K562 (cell line): ENCODE data around the gene MYCN. TPM values are rescaled to one million over a fixed set of nuclear protein-coding genes. Genes with fewer than 3 reads are reported as not detected.

Experiments used
- ATAC-seq: fragments of 200-7000 bp; cut with Tn5 transposase; 3 replicates; pipeline ENCODE4 v1.9.1; 2020; ENCODE audit warnings: moderate library complexity
- BruUV-seq: library from RNA; stranded (reverse); fragments of 400-500 nt; replicated peaks from 2 replicates; lab custom pipeline; 2021; lab: Mats Ljungman, UMichigan
- CTCF ChIA-PET: fragments of 300-600 bp; formaldehyde crosslinking; extraction: SDS; loops from one replicate; lab custom pipeline; 2021; ENCODE audit warnings: low intra/inter-chr PET ratio; lab: Yijun Ruan, JAX
- POLR2A ChIA-PET: fragments of 300-600, 350-650 bp; sonication (Branson Sonifier 250); formaldehyde crosslinking; extraction: SDS; loops from one replicate; lab custom pipeline; 2021; ENCODE audit warnings: antibody characterized with exemption, inconsistent platforms; lab: Yijun Ruan, JAX
- DNase-seq, 4 experiments: peaks; one replicate each; pipeline versions ENCODE4 v3.0.0 to v3.0.0-alpha.2; 2011 to 2018; ENCODE audit warnings: low spot score in 3 of 4, mixed read lengths in 3 of 4; ENCODE audit errors: extremely low read depth in 1 of 4
- FAIRE-seq: peaks from 2 replicates; lab custom pipeline; 2011; peaks lifted over from hg19 to GRCh38; lab: Jason Lieb, UNC
- H2AFZ ChIP-seq: 2 replicates; pipeline ENCODE4 v1.6.0; 2011; ENCODE audit warnings: low read depth, low read length, control low read depth, inconsistent platforms
- H3K27ac ChIP-seq: fragments of 200-600 bp; 3 replicates; pipeline ENCODE4 v1.8.0; 2011; ENCODE audit warnings: low read depth, mild to moderate bottlenecking, control low read depth, inconsistent platforms, low read length, moderate library complexity, mixed read lengths; ENCODE audit errors: extremely low read depth
- H3K27me3 ChIP-seq, 2 experiments: fragments of 300-600 bp in 1 of 2; 2 replicates in 1 of 2; 3 replicates in 1 of 2; pipeline versions ENCODE4 v1.6.0 to v1.8.0; 2011; ENCODE audit warnings: inconsistent platforms in 2 of 2, low read length in 2 of 2, mild to moderate bottlenecking in 1 of 2, mixed read lengths in 1 of 2, moderate library complexity in 1 of 2; ENCODE audit not compliant: control insufficient read depth in 2 of 2, insufficient read depth in 2 of 2
- H3K36me3 ChIP-seq: fragments of 300-600 bp; 3 replicates; pipeline ENCODE4 v1.8.0; 2011; ENCODE audit warnings: mild to moderate bottlenecking, low read length, inconsistent platforms; ENCODE audit not compliant: control insufficient read depth, insufficient read depth
- H3K4me1 ChIP-seq, 2 experiments: fragments of 200-600 bp in 1 of 2; replicated peaks in 1 of 2; 2 replicates in 1 of 2; 3 replicates in 1 of 2; pipeline versions ENCODE4 v1.5.1 to v1.8.0; 2011; ENCODE audit warnings: inconsistent platforms in 2 of 2, low read length in 2 of 2, mild to moderate bottlenecking in 1 of 2, mixed read lengths in 1 of 2, moderate library complexity in 1 of 2; ENCODE audit not compliant: control insufficient read depth in 2 of 2, insufficient read depth in 2 of 2
- H3K4me2 ChIP-seq: 2 replicates; pipeline ENCODE4 v1.6.1; 2011; ENCODE audit warnings: low read length, control low read depth, inconsistent platforms, mixed read lengths; ENCODE audit not compliant: insufficient read depth
- H3K4me3 ChIP-seq: fragments of 200-600 bp; sonication (generic), shearing (Covaris generic); 2 replicates; pipeline ENCODE4 v1.5.1; 2016; ENCODE audit warnings: control low read depth, inconsistent platforms
- H3K79me2 ChIP-seq: fragments of 200-600 bp; 3 replicates; pipeline ENCODE4 v1.8.0; 2011; ENCODE audit warnings: low read length, inconsistent platforms; ENCODE audit not compliant: control insufficient read depth, insufficient read depth
- H3K9ac ChIP-seq, 2 experiments: 2 replicates each; pipeline versions ENCODE4 v1.6.0 to v1.6.1; 2011; ENCODE audit warnings: low read depth in 2 of 2, low read length in 2 of 2, control low read depth in 1 of 2, inconsistent platforms in 1 of 2, mild to moderate bottlenecking in 1 of 2, mixed read lengths in 1 of 2; ENCODE audit not compliant: insufficient read depth in 1 of 2
- H3K9me1 ChIP-seq: one replicate; pipeline ENCODE4 v1.6.0; 2011; ENCODE audit warnings: inconsistent platforms, mild to moderate bottlenecking, low read length, moderate library complexity; ENCODE audit not compliant: control insufficient read depth, insufficient read depth
- H3K9me3 ChIP-seq: replicated peaks from 2 replicates; pipeline ENCODE4 v1.5.1; 2011; ENCODE audit warnings: low read depth, low read length, inconsistent platforms; ENCODE audit not compliant: control insufficient read depth, insufficient read depth
- H4K20me1 ChIP-seq: replicated peaks from 2 replicates; pipeline ENCODE4 v1.6.1; 2011; ENCODE audit warnings: low read length, inconsistent platforms, mixed read lengths; ENCODE audit not compliant: control insufficient read depth, insufficient read depth
- KDM1A ChIP-seq, 2 experiments: fragments of 450-650 bp; IDR thresholded peaks; 2 replicates each; pipeline ENCODE4 v1.6.1; 2016; ENCODE audit warnings: mild to moderate bottlenecking in 2 of 2
- MAFG ChIP-seq: fragments of 450-650 bp; conservative IDR thresholded peaks from 2 replicates; pipeline ENCODE4 v1.6.1; 2016; ENCODE audit warnings: missing genetic modification characterization, missing compliant biosample characterization
- ZNF253 ChIP-seq: fragments of 250-450 bp; sonication (Bioruptor Pico); conservative IDR thresholded peaks from 2 replicates; pipeline ENCODE4 v1.6.1; 2021; ENCODE audit warnings: mild to moderate bottlenecking
- ZNF584 ChIP-seq: fragments of 200-800 bp; sonication (Bioruptor generic); IDR thresholded peaks from 2 replicates; pipeline ENCODE4 v1.6.1; 2016; ENCODE audit warnings: low read depth, mild to moderate bottlenecking, missing genetic modification characterization, missing compliant biosample characterization
- WGBS: fragments of 100-300 bp; shearing (Covaris generic); methylation state at CpG from one replicate; pipeline ENCODE4 v1.1.6; 2016; ENCODE audit warnings: low coverage, mixed read lengths; ENCODE audit not compliant: insufficient coverage; ENCODE audit errors: missing lambda C conversion rate; 5-methylcytosine and 5-hydroxymethylcytosine counted together
- in situ Hi-C: fragments of 300-500 bp; cut with MboI; formaldehyde crosslinking; loops from 4 replicates; pipeline ENCODE4 v1.15.0; 2018; ENCODE audit warnings: inconsistent platforms, mixed read lengths
- intact Hi-C: fragments of 100-400 bp; cut with micrococcal nuclease; formaldehyde crosslinking; loops from 2 replicates; pipeline ENCODE4 v1.14.2; 2022
- polyA plus RNA-seq, 8 experiments: library from polyadenylated mRNA; depleted of rRNA in 4 of 8; stranded (reverse) in 5 of 8; unstranded in 3 of 8; fragments of >200 nt; fragmentation: Nextera tagmentation in 2 of 8; fragmentation: Illumina TruSeq in 1 of 8; extraction: Ambion mirVana in 2 of 8; extraction: Trizol in 1 of 8; gene quantifications; 2 replicates each; pipeline versions ENCODE4 v1.2.1 to v1.2.3, GENCODE V29; 2011 to 2014; ENCODE audit warnings: inconsistent platforms in 1 of 8, missing spikeins in 1 of 8
- total RNA-seq, 7 experiments: library from RNA; depleted of rRNA in 6 of 7; stranded (reverse); fragments of >200 nt in 6 of 7; fragmentation: Illumina TruSeq in 2 of 7; extraction: Trizol in 2 of 7; gene quantifications; 2 replicates each; pipeline versions ENCODE4 v1.2.1 to v1.2.3, GENCODE V29; 2011 to 2021; ENCODE audit warnings: low replicate concordance in 1 of 7
- TF ChIP-seq, protein P1 (sequence below): sonication (generic); formaldehyde crosslinking; IDR thresholded peaks from 2 replicates; pipeline ENCODE4 v1.8.0; 2022; ENCODE audit warnings: mild to moderate bottlenecking, missing genetic modification reagents
- TF ChIP-seq, protein P2 (sequence below): fragments of 250-450 bp; sonication (Bioruptor Pico); IDR thresholded peaks from 2 replicates; pipeline ENCODE4 v1.6.1; 2021; ENCODE audit warnings: mild to moderate bottlenecking

Gene MYCN
- total and polyA plus RNA-seq, 9 of the 15 experiments (the other 6 are each of a cell fraction or from before 2014, with no cell fraction given): not detected

DNA sequence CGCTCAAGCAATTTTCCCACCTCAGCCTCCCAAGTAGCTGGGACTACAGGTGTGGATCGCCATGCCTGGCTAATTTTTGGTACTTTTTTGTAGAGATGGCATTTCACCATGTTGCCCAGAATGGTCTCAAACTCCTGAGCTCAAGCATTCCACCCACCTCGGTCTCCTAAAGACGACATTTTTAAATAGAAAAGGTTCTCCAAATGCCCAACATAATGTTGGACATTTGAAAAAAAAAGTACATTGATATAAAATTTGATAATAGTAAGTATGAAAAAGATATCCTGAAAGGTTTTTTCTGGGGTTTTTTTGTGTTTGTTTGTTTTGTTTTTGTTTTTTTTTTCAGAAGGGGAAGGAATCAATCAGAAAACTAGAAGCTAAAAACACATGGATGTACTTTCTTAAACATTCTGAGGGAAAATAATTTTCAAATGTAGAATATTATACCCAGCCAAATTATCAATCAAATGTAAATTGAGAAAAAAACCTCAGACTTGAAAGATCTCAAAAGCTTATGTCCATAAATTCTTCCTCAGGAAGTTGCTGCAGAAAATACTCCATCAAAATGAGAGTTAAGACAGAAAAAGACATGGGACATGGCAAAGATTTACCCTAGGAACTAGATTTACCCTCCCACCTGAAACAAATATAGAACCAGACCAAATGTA is 42.8 kb upstream of the MYCN start (continued):
- TF ChIP-seq MAFG (tag) (no peak), KDM1A (IDR thresholded peaks at IDR 0.05) (no peak), ZNF253 (CRISPR knock-in tag) (no peak)
- TF ChIP-seq, protein P1, sequence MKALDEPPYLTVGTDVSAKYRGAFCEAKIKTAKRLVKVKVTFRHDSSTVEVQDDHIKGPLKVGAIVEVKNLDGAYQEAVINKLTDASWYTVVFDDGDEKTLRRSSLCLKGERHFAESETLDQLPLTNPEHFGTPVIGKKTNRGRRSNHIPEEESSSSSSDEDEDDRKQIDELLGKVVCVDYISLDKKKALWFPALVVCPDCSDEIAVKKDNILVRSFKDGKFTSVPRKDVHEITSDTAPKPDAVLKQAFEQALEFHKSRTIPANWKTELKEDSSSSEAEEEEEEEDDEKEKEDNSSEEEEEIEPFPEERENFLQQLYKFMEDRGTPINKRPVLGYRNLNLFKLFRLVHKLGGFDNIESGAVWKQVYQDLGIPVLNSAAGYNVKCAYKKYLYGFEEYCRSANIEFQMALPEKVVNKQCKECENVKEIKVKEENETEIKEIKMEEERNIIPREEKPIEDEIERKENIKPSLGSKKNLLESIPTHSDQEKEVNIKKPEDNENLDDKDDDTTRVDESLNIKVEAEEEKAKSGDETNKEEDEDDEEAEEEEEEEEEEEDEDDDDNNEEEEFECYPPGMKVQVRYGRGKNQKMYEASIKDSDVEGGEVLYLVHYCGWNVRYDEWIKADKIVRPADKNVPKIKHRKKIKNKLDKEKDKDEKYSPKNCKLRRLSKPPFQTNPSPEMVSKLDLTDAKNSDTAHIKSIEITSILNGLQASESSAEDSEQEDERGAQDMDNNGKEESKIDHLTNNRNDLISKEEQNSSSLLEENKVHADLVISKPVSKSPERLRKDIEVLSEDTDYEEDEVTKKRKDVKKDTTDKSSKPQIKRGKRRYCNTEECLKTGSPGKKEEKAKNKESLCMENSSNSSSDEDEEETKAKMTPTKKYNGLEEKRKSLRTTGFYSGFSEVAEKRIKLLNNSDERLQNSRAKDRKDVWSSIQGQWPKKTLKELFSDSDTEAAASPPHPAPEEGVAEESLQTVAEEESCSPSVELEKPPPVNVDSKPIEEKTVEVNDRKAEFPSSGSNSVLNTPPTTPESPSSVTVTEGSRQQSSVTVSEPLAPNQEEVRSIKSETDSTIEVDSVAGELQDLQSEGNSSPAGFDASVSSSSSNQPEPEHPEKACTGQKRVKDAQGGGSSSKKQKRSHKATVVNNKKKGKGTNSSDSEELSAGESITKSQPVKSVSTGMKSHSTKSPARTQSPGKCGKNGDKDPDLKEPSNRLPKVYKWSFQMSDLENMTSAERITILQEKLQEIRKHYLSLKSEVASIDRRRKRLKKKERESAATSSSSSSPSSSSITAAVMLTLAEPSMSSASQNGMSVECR (CRISPR knock-in tag): no peak

DNA sequence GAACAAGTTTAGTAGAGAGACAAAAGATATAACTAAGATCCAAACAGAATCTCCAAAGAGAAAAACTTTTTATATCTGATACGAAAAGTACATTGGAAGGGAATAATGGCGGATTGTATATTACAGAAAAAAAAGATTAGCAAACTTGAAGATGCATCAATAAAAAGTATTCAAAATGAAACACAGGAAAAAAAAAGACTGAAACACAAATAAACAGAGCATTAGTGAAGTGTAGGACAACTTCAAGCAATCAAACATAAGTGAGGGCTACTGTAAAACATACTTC is 41.1 kb upstream of the MYCN start:
- H3K9me1 ChIP-seq: no peaks in the 10 kb centered on the region
- no peaks in the 10 kb centered on the region for H3K27me3 ChIP-seq
- DNase-seq (no peak), ATAC-seq (no peak)
- TF ChIP-seq ZNF584 (CRISPR knock-in tag): no peak
- TF ChIP-seq, protein P2, sequence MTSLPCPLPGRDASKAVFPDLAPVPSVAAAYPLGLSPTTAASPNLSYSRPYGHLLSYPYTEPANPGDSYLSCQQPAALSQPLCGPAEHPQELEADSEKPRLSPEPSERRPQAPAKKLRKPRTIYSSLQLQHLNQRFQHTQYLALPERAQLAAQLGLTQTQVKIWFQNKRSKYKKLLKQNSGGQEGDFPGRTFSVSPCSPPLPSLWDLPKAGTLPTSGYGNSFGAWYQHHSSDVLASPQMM (CRISPR knock-in tag): no peak
- TF ChIP-seq, all 486 proteins: peak for 0
- BruUV-seq: no TSS peak
- H3K9me3 ChIP-seq: no peaks in the 10 kb centered on the region
- no peak overlapping the region for H3K4me3 ChIP-seq
- no peak for FAIRE-seq
- POLR2A ChIA-PET: no interaction called here
- in situ Hi-C loops (no loop called here), intact Hi-C loops (no loop called here)
- no peak overlapping the region for H3K9ac ChIP-seq
- CTCF ChIA-PET: no interaction called here
- H2AFZ ChIP-seq: no peak overlapping the region
- no peak overlapping the region for H3K27ac ChIP-seq
- H4K20me1 ChIP-seq: no peaks in the 10 kb centered on the region
- no peaks in the 10 kb centered on the region for H3K36me3 ChIP-seq
- H3K4me1 ChIP-seq: no peaks in the 10 kb centered on the region
- no peak overlapping the region for H3K4me2 ChIP-seq
- 0% methylated on average over 2 of the region's 2 CpGs for WGBS
- no peaks in the 10 kb centered on the region for H3K79me2 ChIP-seq
